IgD-negative memory B cell (primary cell): ENCODE results near the gene UBE2S. TPM values are rescaled to one million over a fixed set of nuclear protein-coding genes. Genes with fewer than 3 reads are reported as not detected.

ENCODE experiments used
- H3K27ac Mint-ChIP-seq, 3 donors: one replicate each; pipeline ENCODE4 v1.8.0; 2020 to 2022; ENCODE audit warnings: mild to moderate bottlenecking in 3 of 3, mixed read lengths in 3 of 3, moderate library complexity in 1 of 3
- H3K27me3 Mint-ChIP-seq: one replicate; pipeline ENCODE4 v1.8.0; 2021; ENCODE audit warnings: mixed read lengths
- H3K36me3 Mint-ChIP-seq: one replicate; pipeline ENCODE4 v1.8.0; 2020; ENCODE audit warnings: mild to moderate bottlenecking, mixed read lengths
- H3K4me1 Mint-ChIP-seq, 3 donors: one replicate each; pipeline ENCODE4 v1.8.0; 2020 to 2022; ENCODE audit warnings: mixed read lengths in 3 of 3, mild to moderate bottlenecking in 1 of 3
- H3K4me3 Mint-ChIP-seq, 4 donors: one replicate each; pipeline ENCODE4 v1.8.0; 2020 to 2022; ENCODE audit warnings: mild to moderate bottlenecking in 4 of 4, mixed read lengths in 4 of 4, moderate library complexity in 3 of 4
- H3K9me3 Mint-ChIP-seq, 3 donors: one replicate each; pipeline ENCODE4 v1.8.0; 2020 to 2021; ENCODE audit warnings: mixed read lengths in 3 of 3, mild to moderate bottlenecking in 1 of 3
- polyA plus RNA-seq: library from polyadenylated mRNA; unstranded; fragments of 300-500 nt; fragmentation: Illumina TruSeq; gene quantifications from one replicate; pipeline ENCODE4 v1.2.3, GENCODE V29; 2021

UBE2S gene
- polyA plus RNA-seq, 1 donor from 2014 or later = 37.6 TPM

DNA sequence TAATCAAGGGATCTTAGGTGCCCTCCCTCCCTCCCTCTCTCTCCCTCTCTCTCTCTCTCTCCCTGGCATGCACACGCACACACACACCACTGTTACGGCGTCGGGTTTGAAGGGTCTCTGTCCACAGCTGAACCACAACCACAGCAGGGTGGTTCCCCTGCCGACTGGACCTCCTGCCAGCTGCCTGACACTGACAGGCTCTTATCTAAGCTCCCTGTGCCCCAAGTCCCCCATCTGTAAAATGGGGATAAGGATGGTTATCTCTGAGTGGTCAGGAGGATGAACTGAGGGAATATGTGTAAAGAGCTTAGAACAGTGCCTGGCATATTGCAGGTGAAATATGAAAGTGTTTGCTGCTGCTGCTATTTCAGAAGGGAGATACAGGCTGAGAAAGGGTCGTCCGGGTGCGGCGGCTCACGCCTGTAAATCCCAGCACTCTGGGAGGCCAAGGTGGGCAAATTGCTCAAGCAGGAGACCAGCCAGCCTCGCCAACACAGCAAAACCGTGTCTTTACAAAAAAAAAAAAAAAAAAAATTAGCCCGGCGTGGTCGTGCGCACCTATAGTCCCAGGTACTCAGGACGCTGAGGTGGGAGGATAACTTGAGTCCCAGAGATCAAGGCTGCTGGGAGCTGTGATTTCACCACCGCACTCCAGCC is 36.4 kb upstream of the UBE2S start:
- H3K9me3 Mint-ChIP-seq = peaks cover 0 to 9% (median 0%) of the 10 kb centered on the region in 3 donors
- peak overlapping the region in 2 of 4 donors; percentile 47 to 55 for H3K4me3 Mint-ChIP-seq
- peaks cover 6 to 14% (median 10%) of the 10 kb centered on the region in 3 donors for H3K4me1 Mint-ChIP-seq
- H3K27ac Mint-ChIP-seq = peak overlapping the region in 1 of 3 donors; percentile 45
- peaks cover 52% of the 10 kb centered on the region for H3K27me3 Mint-ChIP-seq
- H3K36me3 Mint-ChIP-seq = no peaks in the 10 kb centered on the region

GRCh38 chr19:55443045-55443823 is 35.6 kb upstream of the UBE2S start, which contains the start of gene SHISA7:
TSS of gene SHISA7 (minus strand) at chr19:55443300. CDS start at chr19:55442863, 437 bp downstream.
- Mint-ChIP-seq H3K36me3 (no peaks in the 10 kb centered on the region), H3K27me3 (peaks cover 55% of the 10 kb centered on the region), H3K4me1 (peaks cover 6 to 14% (median 10%) of the 10 kb centered on the region in 3 donors), H3K9me3 (peaks cover 0 to 11% (median 0%) of the 10 kb centered on the region in 3 donors), H3K27ac (peak within 1 kb of the TSS; percentile 39 to 87 (median 45)), H3K4me3 (peak within 1 kb of the TSS in 2 of 4 donors; percentile 66 to 76)

GRCh38 chr19:55442372-55442961 is 34.9 kb upstream of the UBE2S start:
- Mint-ChIP-seq H3K27me3 (peaks cover 55% of the 10 kb centered on the region), H3K9me3 (peaks cover 0 to 11% (median 0%) of the 10 kb centered on the region in 3 donors), H3K4me1 (peaks cover 6 to 14% (median 10%) of the 10 kb centered on the region in 3 donors), H3K4me3 (peak overlapping the region in 2 of 4 donors; percentile 66 to 76), H3K27ac (peak overlapping the region in 1 of 3 donors; percentile 39), H3K36me3 (no peaks in the 10 kb centered on the region)

DNA sequence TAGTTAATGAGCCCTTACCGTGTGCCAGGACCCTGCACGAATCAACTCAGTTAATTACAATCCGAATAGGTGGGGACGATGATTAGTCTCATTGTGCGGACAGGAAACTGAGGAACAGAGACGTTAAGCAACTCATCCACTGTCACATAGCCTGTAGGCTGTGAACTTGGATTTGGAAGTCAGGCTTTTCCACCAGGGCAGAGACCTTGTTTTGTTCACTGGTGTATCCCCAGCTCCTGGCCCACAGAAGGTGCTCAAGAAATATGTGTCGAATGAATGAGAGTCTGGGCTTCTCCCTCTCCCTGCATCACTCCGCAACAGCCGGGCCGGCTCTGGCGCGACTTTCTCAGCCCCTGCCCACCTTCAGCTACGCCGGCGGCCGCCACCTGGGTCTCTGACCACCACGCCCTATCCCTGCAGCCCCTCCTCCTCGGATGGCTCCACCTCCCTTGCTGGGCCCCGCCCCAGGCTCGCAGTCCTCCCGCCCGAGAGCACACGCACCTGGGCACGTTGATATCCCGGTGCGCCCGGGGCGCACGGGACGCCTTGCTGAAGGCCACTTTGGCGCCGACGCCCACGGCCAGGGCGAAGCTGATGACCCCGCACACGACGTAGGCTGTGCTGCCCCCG is 34.2 kb upstream of the UBE2S start:
- Mint-ChIP-seq H3K4me1 (peaks cover 6 to 14% (median 10%) of the 10 kb centered on the region in 3 donors), H3K36me3 (no peaks in the 10 kb centered on the region), H3K27me3 (peaks cover 62% of the 10 kb centered on the region), H3K9me3 (peaks cover 0 to 11% (median 0%) of the 10 kb centered on the region in 3 donors), H3K27ac (peak overlapping the region in 2 of 3 donors; percentile 82 to 95), H3K4me3 (peak overlapping the region in 3 of 4 donors; percentile 10 to 81 (median 49))

DNA sequence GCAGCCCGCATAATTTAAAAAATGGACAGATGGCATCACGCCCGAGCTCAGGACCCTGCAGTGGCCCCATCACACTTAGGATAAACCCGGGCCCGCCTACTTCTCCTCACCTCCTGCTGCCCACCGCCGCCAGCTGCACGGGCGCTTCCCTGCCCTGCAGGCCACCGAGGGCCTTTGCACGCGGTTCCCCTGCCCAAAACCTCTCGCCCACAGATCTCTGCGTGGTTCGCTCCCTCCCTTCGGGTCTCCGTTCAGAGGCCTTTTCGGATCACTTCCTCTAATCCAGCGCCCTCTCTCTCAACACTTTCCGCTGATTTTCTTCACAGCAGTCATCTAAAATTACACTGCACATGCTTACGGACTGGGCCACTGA is 33.7 kb upstream of the UBE2S start:
- Mint-ChIP-seq H3K4me1 (peaks cover 6 to 14% (median 10%) of the 10 kb centered on the region in 3 donors), H3K9me3 (peaks cover 0 to 11% (median 0%) of the 10 kb centered on the region in 3 donors), H3K27ac (peak overlapping the region in 2 of 3 donors; percentile 82 to 95), H3K27me3 (peaks cover 64% of the 10 kb centered on the region), H3K4me3 (peak overlapping the region in 3 of 4 donors; percentile 10 to 81 (median 49)), H3K36me3 (no peaks in the 10 kb centered on the region)

- peaks cover 6 to 14% (median 10%) of the 10 kb centered on the region in 3 donors for H3K4me1 Mint-ChIP-seq
- H3K9me3 Mint-ChIP-seq = peaks cover 0 to 11% (median 0%) of the 10 kb centered on the region in 3 donors
- peak overlapping the region in 1 of 4 donors; percentile 80 for H3K4me3 Mint-ChIP-seq
- peak overlapping the region in 1 of 3 donors; percentile 4 for H3K27ac Mint-ChIP-seq
- no peaks in the 10 kb centered on the region for H3K36me3 Mint-ChIP-seq
- H3K27me3 Mint-ChIP-seq = peaks cover 59% of the 10 kb centered on the region
These were observed 33.0 kb upstream of the UBE2S start for GRCh38 chr19:55440411-55441105.

DNA sequence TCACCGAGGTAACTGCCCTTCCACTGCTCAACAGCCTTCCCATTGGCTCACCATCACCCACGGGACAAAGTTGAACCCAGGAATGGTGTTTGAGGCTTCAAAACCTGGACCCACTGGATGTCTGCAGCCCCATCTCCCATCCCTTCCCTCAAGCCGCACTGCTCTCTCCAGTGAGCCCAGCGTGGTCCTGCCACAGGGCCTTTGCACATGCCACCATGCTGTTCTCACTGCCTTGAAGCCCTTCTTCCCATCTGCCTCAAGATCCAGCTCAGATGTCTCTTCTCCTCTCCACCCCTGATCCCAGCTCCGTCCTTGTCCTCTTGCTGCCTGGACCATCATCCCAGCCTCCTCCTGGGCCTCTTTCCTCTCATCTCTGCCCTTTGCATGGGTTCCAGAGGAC is 31.5 kb upstream of the UBE2S start:
- H3K4me1 Mint-ChIP-seq = peaks cover 6 to 14% (median 10%) of the 10 kb centered on the region in 3 donors
- peak overlapping the region in 1 of 4 donors; percentile 10 for H3K4me3 Mint-ChIP-seq
- H3K27ac Mint-ChIP-seq = peak overlapping the region in 1 of 3 donors; percentile 33
- peaks cover 48% of the 10 kb centered on the region for H3K27me3 Mint-ChIP-seq
- no peaks in the 10 kb centered on the region for H3K36me3 Mint-ChIP-seq
- peaks cover 0 to 11% (median 0%) of the 10 kb centered on the region in 3 donors for H3K9me3 Mint-ChIP-seq

DNA sequence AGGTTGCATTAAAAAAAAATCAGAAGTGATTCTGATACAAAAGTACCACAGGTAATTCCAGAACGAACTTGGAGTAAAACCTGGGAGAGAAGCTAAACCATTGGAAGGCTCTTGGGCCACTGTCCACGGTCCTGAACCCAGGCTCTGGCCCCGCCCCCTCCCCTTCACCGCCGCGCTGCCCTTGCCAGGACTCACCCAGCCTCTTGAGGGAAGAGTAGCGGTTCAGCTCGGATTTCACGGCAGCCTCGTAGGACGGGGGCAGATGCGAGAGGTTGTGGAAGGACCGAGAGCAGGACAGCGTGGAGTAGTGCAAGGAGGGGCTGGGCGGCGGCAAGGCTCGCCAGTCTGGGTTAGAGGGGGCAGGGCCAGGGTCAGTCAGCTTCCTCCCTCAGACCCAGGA is 29.8 kb upstream of the UBE2S start:
- no peak overlapping the region for H3K4me3 Mint-ChIP-seq
- peak overlapping the region in 1 of 3 donors; percentile 3 for H3K27ac Mint-ChIP-seq
- peaks cover 42% of the 10 kb centered on the region for H3K27me3 Mint-ChIP-seq
- H3K4me1 Mint-ChIP-seq = peaks cover 6 to 14% (median 7%) of the 10 kb centered on the region in 3 donors
- H3K9me3 Mint-ChIP-seq = peaks cover 0 to 11% (median 0%) of the 10 kb centered on the region in 3 donors
- no peaks in the 10 kb centered on the region for H3K36me3 Mint-ChIP-seq

DNA sequence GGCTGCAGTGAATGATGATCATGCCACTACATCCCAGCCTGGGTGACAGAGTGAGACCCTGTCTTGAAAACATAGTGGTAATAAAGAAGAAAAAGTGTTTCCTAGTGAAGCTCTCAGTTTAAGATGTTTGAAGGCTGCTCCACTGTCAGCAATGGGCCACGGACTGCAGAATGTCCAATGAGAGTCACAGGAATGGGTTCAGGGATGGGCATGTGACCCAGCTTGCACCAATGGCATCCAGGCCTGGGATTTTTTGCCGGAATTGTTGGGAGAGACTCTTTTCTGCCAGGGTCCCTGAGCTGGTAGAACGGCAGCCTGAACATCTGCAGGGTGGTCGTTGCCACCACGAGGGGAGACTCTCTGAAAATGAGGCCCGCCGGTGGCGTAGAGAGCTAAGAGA is 29.3 kb upstream of the UBE2S start:
- peaks cover 43% of the 10 kb centered on the region for H3K27me3 Mint-ChIP-seq
- peak overlapping the region in 1 of 3 donors; percentile 3 for H3K27ac Mint-ChIP-seq
- H3K9me3 Mint-ChIP-seq = peaks cover 0 to 11% (median 0%) of the 10 kb centered on the region in 3 donors
- H3K36me3 Mint-ChIP-seq = no peaks in the 10 kb centered on the region
- peaks cover 6 to 12% (median 7%) of the 10 kb centered on the region in 3 donors for H3K4me1 Mint-ChIP-seq
- no peak overlapping the region for H3K4me3 Mint-ChIP-seq

GRCh38 chr19:55435020-55435419 is 27.4 kb upstream of the UBE2S start:
- Mint-ChIP-seq H3K9me3 (peaks cover 0 to 8% (median 0%) of the 10 kb centered on the region in 3 donors), H3K27me3 (peaks cover 40% of the 10 kb centered on the region), H3K4me3 (no peak overlapping the region), H3K4me1 (peaks cover 0 to 5% (median 0%) of the 10 kb centered on the region in 3 donors), H3K36me3 (no peaks in the 10 kb centered on the region), H3K27ac (no peak overlapping the region)

GRCh38 chr19:55434356-55434919 is 26.9 kb upstream of the UBE2S start:
- peaks cover 40% of the 10 kb centered on the region for H3K27me3 Mint-ChIP-seq
- peaks cover 0 to 7% (median 0%) of the 10 kb centered on the region in 3 donors for H3K4me1 Mint-ChIP-seq
- no peak overlapping the region for H3K27ac Mint-ChIP-seq
- H3K4me3 Mint-ChIP-seq = no peak overlapping the region
- H3K9me3 Mint-ChIP-seq = peaks cover 0 to 7% (median 0%) of the 10 kb centered on the region in 3 donors
- H3K36me3 Mint-ChIP-seq = no peaks in the 10 kb centered on the region

DNA sequence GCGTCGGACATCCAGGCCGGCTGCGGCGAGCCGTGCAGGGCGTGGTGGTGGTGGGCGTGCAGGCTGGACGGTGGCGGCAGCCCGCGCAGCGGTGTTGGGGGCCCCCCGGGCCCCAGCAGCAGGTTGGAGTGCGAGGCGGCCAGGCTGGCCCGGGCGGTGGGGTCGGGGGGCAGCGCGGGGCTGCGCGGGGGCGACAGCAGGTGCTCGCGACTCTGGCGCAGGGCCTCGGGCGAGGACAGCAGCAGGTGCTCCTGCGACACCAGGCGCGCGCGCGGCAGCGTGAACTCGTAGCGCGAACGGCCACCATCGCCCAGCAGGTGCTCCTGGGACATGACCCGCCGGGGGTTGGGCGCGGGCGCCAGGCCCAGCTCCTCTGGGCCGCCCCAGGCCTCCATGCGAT is 25.7 kb upstream of the UBE2S start:
- Mint-ChIP-seq H3K27me3 (peaks cover 40% of the 10 kb centered on the region), H3K4me1 (peaks cover 0 to 7% (median 0%) of the 10 kb centered on the region in 3 donors), H3K4me3 (no peak overlapping the region), H3K27ac (no peak overlapping the region), H3K9me3 (peaks cover 0 to 3% (median 0%) of the 10 kb centered on the region in 3 donors), H3K36me3 (no peaks in the 10 kb centered on the region)

GRCh38 chr19:55432241-55432959 is 24.8 kb upstream of the UBE2S start:
- Mint-ChIP-seq H3K36me3 (peaks cover 2% of the 10 kb centered on the region), H3K4me3 (no peak overlapping the region), H3K4me1 (peaks cover 0 to 7% (median 0%) of the 10 kb centered on the region in 3 donors), H3K27me3 (peaks cover 44% of the 10 kb centered on the region), H3K27ac (no peak overlapping the region), H3K9me3 (peaks cover 0 to 3% (median 0%) of the 10 kb centered on the region in 3 donors)
